ENCODE results near the gene DZIP3.

- TF ChIP-seq CTCF (IDR thresholded peaks at IDR 0.05): no peak
- no peak for TF ChIP-seq POLR2A (IDR thresholded peaks at IDR 0.05)
Observed at GRCh38 chr3:108546692-108547091, 42.8 kb upstream of the DZIP3 start.

All from breast epithelium (tissue), 3 donors.